T-helper 1 cell treated with Interleukin-12 subunit alpha and Interleukin-12 subunit beta and Interleukin-4 antibody, amounts not matched to agents 30 μg/mL and 1 μg/mL, for 36 hours (primary cell): ENCODE results near the gene FGF1.

Experiments used
- H3K27ac Mint-ChIP-seq: one replicate; pipeline ENCODE4 v1.8.0; 2021; ENCODE audit warnings: mild to moderate bottlenecking, mixed read lengths
- H3K27me3 Mint-ChIP-seq: one replicate; pipeline ENCODE4 v1.8.0; 2021; ENCODE audit warnings: low read depth, mixed read lengths
- H3K36me3 Mint-ChIP-seq: one replicate; pipeline ENCODE4 v1.8.0; 2021; ENCODE audit warnings: low read depth, mixed read lengths
- H3K4me1 Mint-ChIP-seq: one replicate; pipeline ENCODE4 v1.8.0; 2021; ENCODE audit warnings: low read depth, mixed read lengths
- H3K4me3 Mint-ChIP-seq: one replicate; pipeline ENCODE4 v1.8.0; 2021; ENCODE audit warnings: mild to moderate bottlenecking, moderate library complexity, mixed read lengths
- H3K9me3 Mint-ChIP-seq: one replicate; pipeline ENCODE4 v1.8.0; 2021; ENCODE audit warnings: mixed read lengths

FGF1 gene

GRCh38 chr5:142668336-142668735 lies 17.6 kb downstream of the FGF1 start:
- Mint-ChIP-seq H3K9me3 (no peaks in the 10 kb centered on the region), H3K4me3 (no peak overlapping the region), H3K27me3 (no peaks in the 10 kb centered on the region), H3K27ac (no peak overlapping the region), H3K36me3 (no peaks in the 10 kb centered on the region), H3K4me1 (no peaks in the 10 kb centered on the region)

- Mint-ChIP-seq H3K36me3 (no peaks in the 10 kb centered on the region), H3K4me3 (no peak overlapping the region), H3K9me3 (no peaks in the 10 kb centered on the region), H3K4me1 (no peaks in the 10 kb centered on the region), H3K27ac (no peak overlapping the region), H3K27me3 (no peaks in the 10 kb centered on the region)
Observed at GRCh38 chr5:142667831-142668230, 18.1 kb downstream of the FGF1 start.

GRCh38 chr5:142664636-142665035 lies 21.3 kb downstream of the FGF1 start:
- Mint-ChIP-seq H3K4me3 (no peak overlapping the region), H3K27ac (no peak overlapping the region), H3K4me1 (no peaks in the 10 kb centered on the region), H3K27me3 (no peaks in the 10 kb centered on the region), H3K36me3 (no peaks in the 10 kb centered on the region), H3K9me3 (no peaks in the 10 kb centered on the region)

GRCh38 chr5:142664067-142664466 lies 21.8 kb downstream of the FGF1 start:
- no peaks in the 10 kb centered on the region for H3K36me3 Mint-ChIP-seq
- no peak overlapping the region for H3K27ac Mint-ChIP-seq
- H3K9me3 Mint-ChIP-seq, result no peaks in the 10 kb centered on the region
- no peaks in the 10 kb centered on the region for H3K4me1 Mint-ChIP-seq
- no peaks in the 10 kb centered on the region for H3K27me3 Mint-ChIP-seq
- H3K4me3 Mint-ChIP-seq, result no peak overlapping the region

GRCh38 chr5:142663246-142663645 lies 22.6 kb downstream of the FGF1 start:
- Mint-ChIP-seq H3K4me1 (no peaks in the 10 kb centered on the region), H3K36me3 (no peaks in the 10 kb centered on the region), H3K27me3 (peaks cover 4% of the 10 kb centered on the region), H3K4me3 (no peak overlapping the region), H3K27ac (no peak overlapping the region), H3K9me3 (no peaks in the 10 kb centered on the region)

- Mint-ChIP-seq H3K27ac (no peak overlapping the region), H3K4me1 (no peaks in the 10 kb centered on the region), H3K27me3 (peaks cover 11% of the 10 kb centered on the region), H3K9me3 (no peaks in the 10 kb centered on the region), H3K36me3 (no peaks in the 10 kb centered on the region), H3K4me3 (no peak overlapping the region)
Observed at GRCh38 chr5:142661957-142662356, 23.9 kb downstream of the FGF1 start.

- Mint-ChIP-seq H3K27me3 (peaks cover 11% of the 10 kb centered on the region), H3K9me3 (no peaks in the 10 kb centered on the region), H3K4me3 (no peak overlapping the region), H3K27ac (no peak overlapping the region), H3K4me1 (no peaks in the 10 kb centered on the region), H3K36me3 (no peaks in the 10 kb centered on the region)
Observed at GRCh38 chr5:142661143-142661542, 24.7 kb downstream of the FGF1 start.

- peaks cover 15% of the 10 kb centered on the region for H3K27me3 Mint-ChIP-seq
- H3K36me3 Mint-ChIP-seq, result no peaks in the 10 kb centered on the region
- H3K4me3 Mint-ChIP-seq, result no peak overlapping the region
- H3K4me1 Mint-ChIP-seq, result no peaks in the 10 kb centered on the region
- H3K9me3 Mint-ChIP-seq, result no peaks in the 10 kb centered on the region
- H3K27ac Mint-ChIP-seq, result no peak overlapping the region
Observed at GRCh38 chr5:142660731-142661130, 25.2 kb downstream of the FGF1 start.

- Mint-ChIP-seq H3K36me3 (no peaks in the 10 kb centered on the region), H3K27me3 (peaks cover 20% of the 10 kb centered on the region), H3K4me3 (no peak overlapping the region), H3K4me1 (no peaks in the 10 kb centered on the region), H3K9me3 (no peaks in the 10 kb centered on the region), H3K27ac (no peak overlapping the region)
Observed at GRCh38 chr5:142660196-142660595, 25.7 kb downstream of the FGF1 start.

GRCh38 chr5:142659405-142659804 lies 26.5 kb downstream of the FGF1 start:
- no peak overlapping the region for H3K27ac Mint-ChIP-seq
- peaks cover 23% of the 10 kb centered on the region for H3K27me3 Mint-ChIP-seq
- no peaks in the 10 kb centered on the region for H3K36me3 Mint-ChIP-seq
- no peaks in the 10 kb centered on the region for H3K4me1 Mint-ChIP-seq
- H3K4me3 Mint-ChIP-seq, result no peak overlapping the region
- no peaks in the 10 kb centered on the region for H3K9me3 Mint-ChIP-seq

GRCh38 chr5:142658278-142658677 lies 27.6 kb downstream of the FGF1 start:
- Mint-ChIP-seq H3K4me3 (no peak overlapping the region), H3K36me3 (no peaks in the 10 kb centered on the region), H3K27me3 (peaks cover 23% of the 10 kb centered on the region), H3K4me1 (no peaks in the 10 kb centered on the region), H3K9me3 (no peaks in the 10 kb centered on the region), H3K27ac (no peak overlapping the region)

GRCh38 chr5:142657446-142657845 lies 28.4 kb downstream of the FGF1 start:
- Mint-ChIP-seq H3K9me3 (no peaks in the 10 kb centered on the region), H3K27ac (no peak overlapping the region), H3K4me1 (no peaks in the 10 kb centered on the region), H3K4me3 (no peak overlapping the region), H3K36me3 (no peaks in the 10 kb centered on the region), H3K27me3 (peaks cover 23% of the 10 kb centered on the region)

- Mint-ChIP-seq H3K4me3 (no peak overlapping the region), H3K4me1 (no peaks in the 10 kb centered on the region), H3K36me3 (no peaks in the 10 kb centered on the region), H3K27me3 (peaks cover 23% of the 10 kb centered on the region), H3K27ac (no peak overlapping the region), H3K9me3 (no peaks in the 10 kb centered on the region)
Observed at GRCh38 chr5:142655339-142656267, 30.3 kb downstream of the FGF1 start.

- H3K27ac Mint-ChIP-seq, result no peak overlapping the region
- no peaks in the 10 kb centered on the region for H3K9me3 Mint-ChIP-seq
- no peaks in the 10 kb centered on the region for H3K4me1 Mint-ChIP-seq
- peaks cover 28% of the 10 kb centered on the region for H3K27me3 Mint-ChIP-seq
- H3K36me3 Mint-ChIP-seq, result no peaks in the 10 kb centered on the region
- no peak overlapping the region for H3K4me3 Mint-ChIP-seq
Observed at GRCh38 chr5:142654578-142655058, 31.3 kb downstream of the FGF1 start.

GRCh38 chr5:142653321-142653720 lies 32.6 kb downstream of the FGF1 start:
- Mint-ChIP-seq H3K9me3 (no peaks in the 10 kb centered on the region), H3K27ac (no peak overlapping the region), H3K4me3 (no peak overlapping the region), H3K36me3 (no peaks in the 10 kb centered on the region), H3K27me3 (peaks cover 25% of the 10 kb centered on the region), H3K4me1 (no peaks in the 10 kb centered on the region)
